Measurements from ENCODE around the gene CIAO2B.

DNA sequence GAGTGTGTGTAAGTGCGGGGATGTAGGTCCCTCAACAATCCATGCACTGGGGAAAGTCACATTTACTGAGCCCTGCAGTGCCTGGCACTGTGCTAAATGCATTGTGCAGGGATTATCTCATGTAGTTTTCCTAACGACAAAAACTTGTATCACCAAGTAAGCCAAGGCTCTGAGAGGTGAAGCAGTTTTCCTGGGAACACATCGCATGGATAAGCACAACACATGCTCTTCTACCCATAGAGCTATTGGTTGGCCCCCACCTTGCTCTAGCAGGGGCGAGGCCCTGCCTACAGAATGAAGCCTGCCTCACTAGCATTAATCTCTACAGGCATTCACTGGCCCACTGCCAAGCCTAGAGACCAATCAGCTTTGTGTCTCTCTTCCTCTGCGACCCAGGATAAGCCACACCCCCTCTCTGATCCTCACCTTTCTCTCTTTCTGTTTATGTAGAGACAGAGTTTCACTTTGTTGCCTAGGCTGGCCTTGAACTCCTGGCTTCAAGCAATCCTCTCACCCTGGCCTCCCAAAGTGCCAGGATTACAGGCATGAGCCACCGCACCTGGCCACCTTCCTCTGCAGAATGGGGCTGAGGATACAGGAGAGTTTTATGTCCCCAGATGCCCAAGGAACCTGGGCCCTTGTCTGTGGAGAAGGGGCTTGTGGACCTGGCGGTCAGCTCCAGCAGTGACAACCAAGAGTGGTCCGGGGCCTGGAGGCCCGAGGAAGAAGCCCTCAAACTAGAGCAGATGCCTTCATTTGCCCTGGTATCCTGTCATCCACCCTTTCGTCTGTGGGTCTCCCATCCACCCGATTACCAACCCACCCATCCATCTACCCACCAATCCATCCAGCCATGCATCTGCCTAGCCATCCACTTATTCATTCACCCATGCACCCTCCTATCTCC lies 28.3 kb downstream of the CIAO2B start:
- TF ChIP-seq, protein P1, sequence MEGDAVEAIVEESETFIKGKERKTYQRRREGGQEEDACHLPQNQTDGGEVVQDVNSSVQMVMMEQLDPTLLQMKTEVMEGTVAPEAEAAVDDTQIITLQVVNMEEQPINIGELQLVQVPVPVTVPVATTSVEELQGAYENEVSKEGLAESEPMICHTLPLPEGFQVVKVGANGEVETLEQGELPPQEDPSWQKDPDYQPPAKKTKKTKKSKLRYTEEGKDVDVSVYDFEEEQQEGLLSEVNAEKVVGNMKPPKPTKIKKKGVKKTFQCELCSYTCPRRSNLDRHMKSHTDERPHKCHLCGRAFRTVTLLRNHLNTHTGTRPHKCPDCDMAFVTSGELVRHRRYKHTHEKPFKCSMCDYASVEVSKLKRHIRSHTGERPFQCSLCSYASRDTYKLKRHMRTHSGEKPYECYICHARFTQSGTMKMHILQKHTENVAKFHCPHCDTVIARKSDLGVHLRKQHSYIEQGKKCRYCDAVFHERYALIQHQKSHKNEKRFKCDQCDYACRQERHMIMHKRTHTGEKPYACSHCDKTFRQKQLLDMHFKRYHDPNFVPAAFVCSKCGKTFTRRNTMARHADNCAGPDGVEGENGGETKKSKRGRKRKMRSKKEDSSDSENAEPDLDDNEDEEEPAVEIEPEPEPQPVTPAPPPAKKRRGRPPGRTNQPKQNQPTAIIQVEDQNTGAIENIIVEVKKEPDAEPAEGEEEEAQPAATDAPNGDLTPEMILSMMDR (IDR thresholded peaks at IDR 0.05 in 4 of 5, conservative IDR thresholded peaks at IDR 0.05 in 1 of 5) = no peak
- TF ChIP-seq POLR2A (IDR thresholded peaks at IDR 0.05) = no peak

All from gastrocnemius medialis (tissue), 4 donors.